ENCODE measurements around the gene RTP5. TPM values are rescaled to one million over a fixed set of nuclear protein-coding genes. Genes with fewer than 3 reads are reported as not detected.

The RTP5 gene
- total RNA-seq, 1 donor from 2014 or later: not detected

- DNase-seq (ENCODE audit: extremely low spot score, unreplicated experiment): no peak
- Mint-ChIP-seq H3K27me3 (no peaks in the 10 kb centered on the region), H3K36me3 (no peaks in the 10 kb centered on the region), H3K27ac (peak overlapping the region; percentile 81), H3K4me1 (ENCODE audit: unreplicated experiment) (peaks cover 17% of the 10 kb centered on the region), H3K4me3 (peak overlapping the region; percentile 89), H3K9me3 (no peaks in the 10 kb centered on the region)
- TF ChIP-seq CTCF (conservative IDR thresholded peaks at IDR 0.05): no peak
These were observed 31.5 kb downstream of the RTP5 start for GRCh38 chr2:241901018-241901380.

- no peaks in the 10 kb centered on the region for H3K27me3 Mint-ChIP-seq
- H3K27ac Mint-ChIP-seq: peak overlapping the region; percentile 81
- DNase-seq (ENCODE audit: extremely low spot score, unreplicated experiment): peak; percentile 67
- no peaks in the 10 kb centered on the region for H3K9me3 Mint-ChIP-seq
- peaks cover 13% of the 10 kb centered on the region for H3K4me1 Mint-ChIP-seq (ENCODE audit: unreplicated experiment)
- no peaks in the 10 kb centered on the region for H3K36me3 Mint-ChIP-seq
- TF ChIP-seq CTCF (conservative IDR thresholded peaks at IDR 0.05): no peak
- H3K4me3 Mint-ChIP-seq: peak overlapping the region; percentile 89
These were observed 32.2 kb downstream of the RTP5 start for GRCh38 chr2:241901500-241902351.

- Mint-ChIP-seq H3K4me1 (ENCODE audit: unreplicated experiment) (peaks cover 11% of the 10 kb centered on the region), H3K4me3 (no peak overlapping the region), H3K36me3 (no peaks in the 10 kb centered on the region), H3K9me3 (no peaks in the 10 kb centered on the region), H3K27ac (no peak overlapping the region), H3K27me3 (no peaks in the 10 kb centered on the region)
- TF ChIP-seq CTCF (conservative IDR thresholded peaks at IDR 0.05): no peak
- peak; percentile 64 for DNase-seq (ENCODE audit: extremely low spot score, unreplicated experiment)
These were observed 32.9 kb downstream of the RTP5 start for GRCh38 chr2:241902357-241902991.

GRCh38 chr2:241903121-241904010 lies 33.8 kb downstream of the RTP5 start:
- no peak for DNase-seq (ENCODE audit: extremely low spot score, unreplicated experiment)
- Mint-ChIP-seq H3K36me3 (no peaks in the 10 kb centered on the region), H3K9me3 (no peaks in the 10 kb centered on the region), H3K4me3 (no peak overlapping the region), H3K27ac (no peak overlapping the region), H3K27me3 (no peaks in the 10 kb centered on the region), H3K4me1 (ENCODE audit: unreplicated experiment) (peaks cover 10% of the 10 kb centered on the region)
- TF ChIP-seq CTCF (conservative IDR thresholded peaks at IDR 0.05): no peak

- no peak overlapping the region for H3K27ac Mint-ChIP-seq
- H3K4me1 Mint-ChIP-seq (ENCODE audit: unreplicated experiment): peaks cover 10% of the 10 kb centered on the region
- no peaks in the 10 kb centered on the region for H3K27me3 Mint-ChIP-seq
- no peaks in the 10 kb centered on the region for H3K9me3 Mint-ChIP-seq
- no peaks in the 10 kb centered on the region for H3K36me3 Mint-ChIP-seq
- peak; percentile 63 for DNase-seq (ENCODE audit: extremely low spot score, unreplicated experiment)
- H3K4me3 Mint-ChIP-seq: no peak overlapping the region
- TF ChIP-seq CTCF (conservative IDR thresholded peaks at IDR 0.05): no peak
These were observed 34.6 kb downstream of the RTP5 start for GRCh38 chr2:241904011-241904718.

Measured in type B pancreatic cell (in vitro differentiated cells).